ENCODE results near the gene CELA1.

CELA1 gene

DNA sequence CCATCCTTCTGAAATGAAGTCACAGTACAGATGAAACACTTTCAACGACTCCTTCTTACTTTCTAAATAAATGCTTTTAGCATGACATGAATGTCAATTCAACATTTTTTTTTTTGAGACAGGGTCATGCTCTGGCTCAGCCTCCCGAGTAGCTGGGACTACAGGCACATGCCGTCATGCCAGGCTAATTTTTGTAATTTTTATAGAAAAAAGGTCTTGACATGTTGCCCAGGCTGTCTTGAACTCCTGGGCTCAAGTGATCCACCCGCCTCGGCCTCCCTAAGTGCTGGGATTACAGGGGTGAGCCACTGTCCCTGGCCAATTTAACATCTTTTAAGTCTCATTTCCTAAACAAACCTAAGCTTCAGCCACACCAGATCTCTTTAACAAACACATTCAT lies 28.4 kb upstream of the CELA1 start:
- TF ChIP-seq, protein P1, sequence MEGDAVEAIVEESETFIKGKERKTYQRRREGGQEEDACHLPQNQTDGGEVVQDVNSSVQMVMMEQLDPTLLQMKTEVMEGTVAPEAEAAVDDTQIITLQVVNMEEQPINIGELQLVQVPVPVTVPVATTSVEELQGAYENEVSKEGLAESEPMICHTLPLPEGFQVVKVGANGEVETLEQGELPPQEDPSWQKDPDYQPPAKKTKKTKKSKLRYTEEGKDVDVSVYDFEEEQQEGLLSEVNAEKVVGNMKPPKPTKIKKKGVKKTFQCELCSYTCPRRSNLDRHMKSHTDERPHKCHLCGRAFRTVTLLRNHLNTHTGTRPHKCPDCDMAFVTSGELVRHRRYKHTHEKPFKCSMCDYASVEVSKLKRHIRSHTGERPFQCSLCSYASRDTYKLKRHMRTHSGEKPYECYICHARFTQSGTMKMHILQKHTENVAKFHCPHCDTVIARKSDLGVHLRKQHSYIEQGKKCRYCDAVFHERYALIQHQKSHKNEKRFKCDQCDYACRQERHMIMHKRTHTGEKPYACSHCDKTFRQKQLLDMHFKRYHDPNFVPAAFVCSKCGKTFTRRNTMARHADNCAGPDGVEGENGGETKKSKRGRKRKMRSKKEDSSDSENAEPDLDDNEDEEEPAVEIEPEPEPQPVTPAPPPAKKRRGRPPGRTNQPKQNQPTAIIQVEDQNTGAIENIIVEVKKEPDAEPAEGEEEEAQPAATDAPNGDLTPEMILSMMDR (IDR thresholded peaks at IDR 0.05; ENCODE audit: low read depth, low read length, missing control alignments): no peak
- DNase-seq (ENCODE audit: extremely low read depth, low read depth): no peak
- H3K4me3 ChIP-seq (replicated peaks; ENCODE audit: low read depth, low read length): no peak overlapping the region

DNA sequence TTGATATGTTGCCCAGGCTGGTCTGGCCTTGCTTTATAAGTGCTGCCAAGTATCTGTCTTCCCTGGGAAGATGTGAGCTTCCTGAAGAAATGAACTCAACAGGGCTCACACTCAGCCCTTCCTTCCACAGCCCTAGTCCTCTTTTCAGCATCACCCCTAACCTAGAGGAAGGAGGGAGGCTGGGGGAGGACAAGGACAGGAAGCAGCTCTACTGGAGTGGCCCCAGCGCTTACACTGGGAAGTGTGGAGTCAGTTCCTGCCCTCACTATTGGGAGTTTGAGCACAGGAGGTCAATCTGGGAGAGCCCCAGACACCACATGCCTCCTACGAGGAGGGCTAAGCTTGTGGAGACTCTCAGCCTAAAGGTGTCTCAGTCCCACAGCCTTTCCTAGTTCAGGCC lies 27.9 kb upstream of the CELA1 start:
- no peak overlapping the region for H3K4me3 ChIP-seq (replicated peaks; ENCODE audit: low read depth, low read length)
- no peak for DNase-seq (ENCODE audit: extremely low read depth, low read depth)
- TF ChIP-seq, protein P1 (IDR thresholded peaks at IDR 0.05; ENCODE audit: low read depth, low read length, missing control alignments): no peak

DNA sequence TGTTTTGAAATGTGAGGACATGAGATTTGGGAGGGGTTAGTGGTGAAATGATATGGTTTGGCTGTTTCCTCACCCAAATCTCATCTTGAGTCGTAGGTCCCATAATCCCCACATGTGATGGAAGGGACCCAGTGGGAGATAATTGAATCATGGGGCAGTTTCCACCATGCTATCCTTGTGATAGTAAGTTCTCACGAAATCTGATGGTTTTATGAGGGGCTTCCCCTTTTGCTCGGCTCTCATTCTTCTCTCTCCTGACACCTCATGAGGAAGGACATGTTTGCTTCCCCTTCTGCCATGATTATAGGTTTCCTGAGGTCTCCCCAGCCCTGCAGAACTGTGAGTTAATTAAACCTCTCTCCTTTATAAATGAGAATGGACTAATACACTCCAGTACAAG lies 26.7 kb upstream of the CELA1 start:
- TF ChIP-seq, protein P1 (IDR thresholded peaks at IDR 0.05; ENCODE audit: low read depth, low read length, missing control alignments): no peak
- no peak for DNase-seq (ENCODE audit: extremely low read depth, low read depth)
- H3K4me3 ChIP-seq (replicated peaks; ENCODE audit: low read depth, low read length): no peak overlapping the region

DNA sequence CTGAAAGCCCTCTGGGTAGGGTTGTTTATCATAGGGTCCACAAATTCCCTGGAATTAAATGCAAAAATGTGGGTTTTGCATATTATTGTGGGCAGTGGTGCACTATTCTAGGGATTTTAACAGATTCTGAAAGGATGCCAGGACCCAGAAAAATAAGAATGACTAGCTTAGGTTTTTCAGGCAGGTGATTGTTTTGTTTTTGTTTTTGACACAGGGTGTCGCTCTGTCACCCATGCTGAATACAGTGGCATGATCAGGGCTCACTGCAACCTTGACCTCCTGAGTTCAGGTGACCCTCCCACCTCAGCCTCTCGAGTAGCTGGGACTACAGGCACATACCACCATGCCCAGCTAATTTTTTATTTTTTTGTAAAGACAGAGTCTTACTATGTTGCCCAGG lies 25.5 kb upstream of the CELA1 start:
- H3K4me3 ChIP-seq (replicated peaks; ENCODE audit: low read depth, low read length): no peak overlapping the region

DNA sequence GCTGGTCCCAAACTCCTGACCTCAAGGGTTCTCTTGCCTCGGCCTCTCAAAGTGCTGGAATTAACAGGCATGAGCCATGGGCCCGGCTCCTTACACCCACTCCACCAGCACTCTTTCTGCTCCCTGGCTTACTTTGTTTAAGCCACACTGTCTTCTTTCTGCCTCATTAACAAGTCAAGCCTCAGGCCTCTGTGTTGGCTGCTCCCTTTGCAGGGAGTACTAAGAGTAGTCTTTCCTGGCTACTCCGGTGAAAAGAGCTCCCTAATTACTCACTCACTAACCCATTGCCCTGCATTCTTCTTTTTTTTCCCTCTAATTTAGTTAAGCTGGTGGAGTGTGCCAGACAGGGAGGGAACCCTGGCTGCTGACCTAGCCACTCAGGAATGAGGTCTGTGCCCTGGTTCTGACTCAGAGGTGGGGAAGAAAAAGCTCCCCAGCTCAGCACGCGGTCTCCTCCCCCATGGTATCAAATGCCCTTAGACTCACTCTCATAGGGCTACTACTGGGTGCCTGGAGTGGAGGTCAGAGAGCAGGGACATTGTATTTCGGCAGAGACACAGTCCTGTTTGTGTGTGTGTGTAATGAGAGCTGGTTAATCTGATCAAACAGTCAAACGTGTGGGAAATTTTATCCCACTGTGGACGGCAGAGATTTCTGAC lies 24.9 kb upstream of the CELA1 start:
- no peak overlapping the region for H3K4me3 ChIP-seq (replicated peaks; ENCODE audit: low read depth, low read length)
- DNase-seq (ENCODE audit: extremely low read depth, low read depth): peak; percentile 91
- TF ChIP-seq, protein P1 (IDR thresholded peaks at IDR 0.05; ENCODE audit: low read depth, low read length, missing control alignments): no peak

More for the DNA sequence above, 25.5 kb upstream of the CELA1 start:
- TF ChIP-seq, protein P1 (IDR thresholded peaks at IDR 0.05; ENCODE audit: low read depth, low read length, missing control alignments): no peak
- DNase-seq (ENCODE audit: extremely low read depth, low read depth): no peak

DNA sequence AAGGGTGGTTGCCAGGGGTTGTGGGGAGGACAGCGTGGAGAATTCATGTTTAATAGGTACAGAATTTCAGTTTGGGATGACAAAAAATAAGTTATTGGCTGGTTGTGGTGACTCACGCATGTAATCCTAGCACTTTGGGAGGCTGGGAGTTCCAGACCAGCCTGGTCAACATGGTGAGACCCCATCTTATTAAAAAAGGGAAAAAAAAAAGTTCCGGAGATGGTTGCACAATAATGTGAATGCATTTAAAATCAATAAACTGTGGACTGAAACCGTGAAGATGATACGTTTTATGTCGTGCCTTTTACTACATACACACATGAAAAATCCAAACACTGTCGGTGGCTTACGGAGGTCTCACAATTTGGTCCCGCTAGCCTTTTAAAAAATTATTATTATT lies 24.2 kb upstream of the CELA1 start:
- TF ChIP-seq, protein P1 (IDR thresholded peaks at IDR 0.05; ENCODE audit: low read depth, low read length, missing control alignments): no peak
- no peak overlapping the region for H3K4me3 ChIP-seq (replicated peaks; ENCODE audit: low read depth, low read length)
- DNase-seq (ENCODE audit: extremely low read depth, low read depth): no peak

DNA sequence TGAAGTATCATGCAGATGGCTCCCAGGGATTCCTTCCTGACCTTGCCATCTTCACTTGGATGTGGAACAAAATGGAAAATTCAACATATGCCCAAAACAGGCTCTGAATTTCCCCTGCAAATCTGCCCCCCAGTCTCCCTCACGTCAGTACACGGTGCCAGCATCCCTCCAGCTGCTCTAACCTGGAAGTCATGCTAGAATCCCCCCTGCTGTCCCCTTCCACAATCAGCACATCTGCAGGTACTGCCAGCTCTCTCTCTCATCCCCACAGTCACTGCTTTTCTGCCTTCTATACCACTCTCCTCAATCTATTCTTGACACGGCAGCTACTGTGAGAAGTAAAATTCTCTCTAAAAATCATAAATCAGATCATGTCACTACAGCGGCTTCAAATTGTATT lies 23.1 kb upstream of the CELA1 start:
- DNase-seq (ENCODE audit: extremely low read depth, low read depth): no peak
- TF ChIP-seq, protein P1 (IDR thresholded peaks at IDR 0.05; ENCODE audit: low read depth, low read length, missing control alignments): no peak
- no peak overlapping the region for H3K4me3 ChIP-seq (replicated peaks; ENCODE audit: low read depth, low read length)

Data from HFF-Myc (cell line).